GM21723 (cell line): Measurements from ENCODE around the gene CATSPER4.

Experiments used
- ATAC-seq: cut with Tn5 transposase; IDR thresholded peaks from one replicate; pipeline ENCODE4 v1.9.1; 2021; ENCODE audit warnings: mild to moderate bottlenecking, moderate library complexity; ENCODE audit not compliant: unreplicated experiment

The CATSPER4 gene

GRCh38 chr1:26190373-26190987, at the start of gene CATSPER4:
CATSPER4 (plus strand) TSS chr1:26190602; CDS start chr1:26190628, 26 bp downstream.
- ATAC-seq: no peak

GRCh38 chr1:26142159-26142558, 48.2 kb upstream of the CATSPER4 start:
- no peak for ATAC-seq

- ATAC-seq: no peak
Observed at GRCh38 chr1:26145041-26145959, 45.1 kb upstream of the CATSPER4 start.

GRCh38 chr1:26145960-26146294, 44.5 kb upstream of the CATSPER4 start:
- no peak for ATAC-seq

GRCh38 chr1:26148887-26149286, 41.5 kb upstream of the CATSPER4 start:
- no peak for ATAC-seq

- no peak for ATAC-seq
Observed at GRCh38 chr1:26153966-26154532, 36.4 kb upstream of the CATSPER4 start.

- no peak for ATAC-seq
Observed at GRCh38 chr1:26154750-26155149, 35.7 kb upstream of the CATSPER4 start.

- ATAC-seq: no peak
Observed at GRCh38 chr1:26155370-26156284, 34.8 kb upstream of the CATSPER4 start.

- no peak for ATAC-seq
Observed at GRCh38 chr1:26156285-26157038, 33.9 kb upstream of the CATSPER4 start.

GRCh38 chr1:26158271-26158907, 32.0 kb upstream of the CATSPER4 start:
- no peak for ATAC-seq

GRCh38 chr1:26158908-26159742, 31.3 kb upstream of the CATSPER4 start, which contains the start of gene FAM110D:
FAM110D (plus strand) TSS chr1:26159079; CDS start chr1:26161292, 2,213 bp downstream.
- ATAC-seq: no peak

- ATAC-seq: no peak
Observed at GRCh38 chr1:26159743-26160039, 30.7 kb upstream of the CATSPER4 start.

GRCh38 chr1:26160527-26161414, 29.6 kb upstream of the CATSPER4 start:
- no peak for ATAC-seq

- ATAC-seq: no peak
Observed at GRCh38 chr1:26161415-26162219, 28.8 kb upstream of the CATSPER4 start.

- ATAC-seq: no peak
Observed at GRCh38 chr1:26162220-26162709, 28.1 kb upstream of the CATSPER4 start.

GRCh38 chr1:26163684-26164035, 26.7 kb upstream of the CATSPER4 start:
- ATAC-seq: no peak
